ENCODE measurements around the gene RAB3IL1.

RAB3IL1 gene

GRCh38 chr11:61874853-61875252 is 42.5 kb downstream of the RAB3IL1 start:
- Histone ChIP-seq H3K4me3 (ENCODE audit: low read length) (no peak overlapping the region), H2AFZ (ENCODE audit: low read depth, low read length) (no peak overlapping the region), H3K9me3 (ENCODE audit: low read length) (no peaks in the 10 kb centered on the region), H3K36me3 (ENCODE audit: insufficient read depth, low read length) (no peaks in the 10 kb centered on the region), H3K27me3 (ENCODE audit: insufficient read depth, low read length) (no peaks in the 10 kb centered on the region), H3K4me1 (ENCODE audit: insufficient read depth, low read length) (peaks cover 12% of the 10 kb centered on the region)

GRCh38 chr11:61874377-61874809 is 43.0 kb downstream of the RAB3IL1 start:
- H2AFZ ChIP-seq (ENCODE audit: low read depth, low read length), result no peak overlapping the region
- no peaks in the 10 kb centered on the region for H3K27me3 ChIP-seq (ENCODE audit: insufficient read depth, low read length)
- no peaks in the 10 kb centered on the region for H3K9me3 ChIP-seq (ENCODE audit: low read length)
- H3K4me1 ChIP-seq (ENCODE audit: insufficient read depth, low read length), result peaks cover 16% of the 10 kb centered on the region
- H3K4me3 ChIP-seq (ENCODE audit: low read length), result no peak overlapping the region
- H3K36me3 ChIP-seq (ENCODE audit: insufficient read depth, low read length), result no peaks in the 10 kb centered on the region

GRCh38 chr11:61873588-61874376 is 43.6 kb downstream of the RAB3IL1 start:
- Histone ChIP-seq H3K27me3 (ENCODE audit: insufficient read depth, low read length) (no peaks in the 10 kb centered on the region), H3K4me3 (ENCODE audit: low read length) (no peak overlapping the region), H3K36me3 (ENCODE audit: insufficient read depth, low read length) (no peaks in the 10 kb centered on the region), H2AFZ (ENCODE audit: low read depth, low read length) (no peak overlapping the region), H3K9me3 (ENCODE audit: low read length) (no peaks in the 10 kb centered on the region), H3K4me1 (ENCODE audit: insufficient read depth, low read length) (peaks cover 19% of the 10 kb centered on the region)

- Histone ChIP-seq H3K36me3 (ENCODE audit: insufficient read depth, low read length) (no peaks in the 10 kb centered on the region), H2AFZ (ENCODE audit: low read depth, low read length) (no peak overlapping the region), H3K4me1 (ENCODE audit: insufficient read depth, low read length) (peaks cover 19% of the 10 kb centered on the region), H3K4me3 (ENCODE audit: low read length) (no peak overlapping the region), H3K9me3 (ENCODE audit: low read length) (no peaks in the 10 kb centered on the region), H3K27me3 (ENCODE audit: insufficient read depth, low read length) (no peaks in the 10 kb centered on the region)
Measured at GRCh38 chr11:61872935-61873565, 44.3 kb downstream of the RAB3IL1 start.

GRCh38 chr11:61871158-61871597 is 46.2 kb downstream of the RAB3IL1 start:
- no peaks in the 10 kb centered on the region for H3K27me3 ChIP-seq (ENCODE audit: insufficient read depth, low read length)
- H3K4me3 ChIP-seq (ENCODE audit: low read length), result no peak overlapping the region
- no peaks in the 10 kb centered on the region for H3K9me3 ChIP-seq (ENCODE audit: low read length)
- H2AFZ ChIP-seq (ENCODE audit: low read depth, low read length), result no peak overlapping the region
- H3K4me1 ChIP-seq (ENCODE audit: insufficient read depth, low read length), result peaks cover 19% of the 10 kb centered on the region
- peaks cover 12% of the 10 kb centered on the region for H3K36me3 ChIP-seq (ENCODE audit: insufficient read depth, low read length)

DNA sequence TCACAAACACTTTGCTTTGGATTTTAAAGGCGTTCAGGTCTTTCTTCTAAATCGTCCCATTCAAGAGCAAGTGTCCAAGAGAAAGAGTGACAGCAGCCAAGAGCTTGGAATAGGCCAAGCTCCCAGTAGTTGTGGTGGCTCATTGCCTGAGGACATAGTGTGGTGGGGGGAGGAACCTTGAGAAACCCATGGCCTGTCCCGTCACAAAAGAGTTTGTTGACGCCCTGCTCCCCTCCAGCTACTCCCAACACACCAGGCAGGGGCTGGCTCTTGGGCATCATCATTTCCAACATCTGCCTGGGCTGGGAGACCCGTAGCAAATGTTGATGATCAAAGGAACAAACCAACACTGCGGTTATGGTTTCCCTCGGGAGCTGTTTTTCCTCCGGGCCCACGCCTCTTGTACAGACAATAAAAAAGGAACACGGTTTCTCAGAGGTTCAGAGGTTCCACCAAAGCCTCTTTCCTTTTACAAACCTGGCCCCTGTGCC is 46.8 kb downstream of the RAB3IL1 start:
- no peak overlapping the region for H2AFZ ChIP-seq (ENCODE audit: low read depth, low read length)
- H3K27me3 ChIP-seq (ENCODE audit: insufficient read depth, low read length), result no peaks in the 10 kb centered on the region
- peaks cover 18% of the 10 kb centered on the region for H3K36me3 ChIP-seq (ENCODE audit: insufficient read depth, low read length)
- no peak overlapping the region for H3K4me3 ChIP-seq (ENCODE audit: low read length)
- H3K4me1 ChIP-seq (ENCODE audit: insufficient read depth, low read length), result peaks cover 19% of the 10 kb centered on the region
- H3K9me3 ChIP-seq (ENCODE audit: low read length), result no peaks in the 10 kb centered on the region

DNA sequence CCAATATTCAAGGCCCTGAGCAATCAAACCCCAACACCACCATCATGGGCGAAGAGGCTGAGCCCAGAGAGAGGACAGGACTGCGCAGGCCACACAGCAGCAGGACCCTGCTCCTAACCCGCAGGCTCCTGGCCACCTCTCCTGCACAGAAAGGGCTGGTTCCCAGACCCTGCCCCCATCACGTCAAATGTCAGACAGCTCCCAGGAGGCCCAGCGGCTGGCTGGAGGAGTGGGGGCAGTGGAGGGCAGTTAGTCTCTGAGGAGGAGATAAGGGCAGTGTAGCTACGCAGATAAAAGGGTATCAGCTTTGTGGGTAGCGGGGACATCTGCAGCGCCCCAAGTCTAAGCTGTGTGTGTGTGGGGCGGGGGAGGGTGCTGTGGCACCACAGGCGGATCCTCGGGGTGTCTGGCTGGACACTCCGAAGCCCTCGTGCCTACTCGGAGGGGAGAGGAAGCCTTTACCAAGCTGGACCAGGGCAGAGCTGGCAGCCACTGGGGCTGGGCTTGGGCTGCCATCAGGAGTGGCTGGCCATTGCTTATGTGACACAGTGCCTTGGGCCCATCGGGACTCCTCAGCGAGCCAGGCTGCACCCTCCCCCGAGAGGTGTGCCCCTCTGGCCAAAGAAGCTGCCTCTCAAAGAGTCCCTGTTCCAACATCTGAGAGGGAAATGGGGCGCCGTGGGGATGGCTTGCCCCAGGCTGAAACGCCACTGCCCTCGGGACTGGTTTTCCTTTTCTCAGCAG is 47.5 kb downstream of the RAB3IL1 start:
- Histone ChIP-seq H3K27me3 (ENCODE audit: insufficient read depth, low read length) (no peaks in the 10 kb centered on the region), H3K4me3 (ENCODE audit: low read length) (no peak overlapping the region), H3K4me1 (ENCODE audit: insufficient read depth, low read length) (peaks cover 19% of the 10 kb centered on the region), H3K36me3 (ENCODE audit: insufficient read depth, low read length) (peaks cover 25% of the 10 kb centered on the region), H3K9me3 (ENCODE audit: low read length) (no peaks in the 10 kb centered on the region), H2AFZ (ENCODE audit: low read depth, low read length) (no peak overlapping the region)

DNA sequence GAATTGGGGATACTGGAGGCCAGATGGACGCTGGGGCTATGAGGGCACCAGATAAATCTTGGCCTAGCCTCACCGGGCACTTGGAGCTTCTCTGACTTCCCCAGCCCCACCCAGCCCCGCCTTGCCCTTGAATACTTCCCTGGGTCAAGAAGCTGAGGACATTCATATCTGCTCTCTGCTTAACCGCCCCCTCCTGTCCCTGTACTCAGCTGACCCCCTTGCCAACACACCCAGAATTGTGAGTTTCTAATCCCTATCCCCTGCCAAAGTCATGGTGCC is 48.0 kb downstream of the RAB3IL1 start:
- Histone ChIP-seq H3K4me1 (ENCODE audit: insufficient read depth, low read length) (peaks cover 19% of the 10 kb centered on the region), H3K4me3 (ENCODE audit: low read length) (no peak overlapping the region), H2AFZ (ENCODE audit: low read depth, low read length) (no peak overlapping the region), H3K9me3 (ENCODE audit: low read length) (no peaks in the 10 kb centered on the region), H3K36me3 (ENCODE audit: insufficient read depth, low read length) (peaks cover 29% of the 10 kb centered on the region), H3K27me3 (ENCODE audit: insufficient read depth, low read length) (no peaks in the 10 kb centered on the region)

DNA sequence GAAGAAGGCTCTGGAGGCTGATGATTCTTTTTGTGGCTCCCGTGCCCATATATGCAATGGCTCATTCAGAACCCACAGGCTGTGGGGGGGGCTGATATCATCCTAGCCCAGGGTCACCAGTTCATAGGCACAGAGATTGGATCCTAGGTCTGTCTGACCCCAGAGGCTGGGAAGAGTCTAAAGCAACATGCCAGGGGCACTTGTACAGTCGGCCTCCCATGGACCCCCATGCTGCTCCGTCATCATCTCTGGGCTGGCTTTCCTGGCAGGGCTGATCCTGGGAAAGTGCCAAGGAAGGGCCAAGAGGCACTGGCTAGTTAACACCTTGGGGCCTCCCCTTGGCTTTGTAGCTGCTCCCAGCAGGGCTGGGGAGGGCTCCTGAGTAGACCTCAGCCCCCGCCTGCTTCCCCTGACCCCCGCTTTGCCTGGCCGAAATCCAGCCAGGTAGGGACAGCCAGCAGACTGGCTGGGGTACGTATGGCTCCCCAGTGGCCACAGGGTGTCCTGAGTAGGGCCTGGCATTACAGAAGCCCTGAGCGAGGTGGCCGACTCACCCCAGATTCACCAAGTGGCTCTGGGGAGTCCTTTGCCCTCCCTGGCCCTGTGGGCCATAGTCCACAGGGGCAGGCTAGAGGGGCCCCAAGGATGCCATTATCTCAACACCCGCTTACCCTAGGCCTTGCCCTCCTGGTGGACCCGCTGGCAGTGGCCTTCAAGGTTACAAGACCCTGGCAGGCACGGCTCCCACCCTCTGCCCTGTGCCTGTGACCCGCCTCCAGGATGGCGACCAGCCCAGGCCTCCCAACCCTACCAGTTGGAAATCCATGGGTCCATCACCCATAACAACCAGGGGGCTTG is 48.6 kb downstream of the RAB3IL1 start:
- H3K27me3 ChIP-seq (ENCODE audit: insufficient read depth, low read length), result no peaks in the 10 kb centered on the region
- H3K9me3 ChIP-seq (ENCODE audit: low read length), result no peaks in the 10 kb centered on the region
- peaks cover 19% of the 10 kb centered on the region for H3K4me1 ChIP-seq (ENCODE audit: insufficient read depth, low read length)
- H3K4me3 ChIP-seq (ENCODE audit: low read length), result no peak overlapping the region
- no peak overlapping the region for H2AFZ ChIP-seq (ENCODE audit: low read depth, low read length)
- H3K36me3 ChIP-seq (ENCODE audit: insufficient read depth, low read length), result peaks cover 33% of the 10 kb centered on the region

DNA sequence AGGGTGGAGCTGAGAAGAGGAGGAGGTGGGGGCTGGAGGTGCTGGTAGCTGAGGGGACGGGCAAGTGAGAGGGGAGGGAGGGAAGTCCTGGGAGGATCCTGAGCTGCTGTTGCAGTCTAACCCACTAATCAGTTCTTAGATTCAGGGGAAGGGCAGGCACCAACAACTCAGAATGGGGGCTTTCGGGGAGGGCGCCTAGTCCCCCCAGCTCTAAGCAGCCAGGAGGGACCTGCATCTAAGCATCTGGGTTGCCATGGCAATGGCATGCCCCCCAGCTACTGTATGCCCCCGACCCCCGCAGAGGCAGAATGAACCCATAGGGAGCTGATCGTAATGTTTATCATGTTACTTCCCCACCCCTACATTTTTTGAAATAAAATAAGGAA is 50.4 kb downstream of the RAB3IL1 start:
- no peaks in the 10 kb centered on the region for H3K27me3 ChIP-seq (ENCODE audit: insufficient read depth, low read length)
- no peak overlapping the region for H2AFZ ChIP-seq (ENCODE audit: low read depth, low read length)
- H3K4me1 ChIP-seq (ENCODE audit: insufficient read depth, low read length), result peaks cover 19% of the 10 kb centered on the region
- no peaks in the 10 kb centered on the region for H3K9me3 ChIP-seq (ENCODE audit: low read length)
- no peak overlapping the region for H3K4me3 ChIP-seq (ENCODE audit: low read length)
- H3K36me3 ChIP-seq (ENCODE audit: insufficient read depth, low read length), result peaks cover 49% of the 10 kb centered on the region

DNA sequence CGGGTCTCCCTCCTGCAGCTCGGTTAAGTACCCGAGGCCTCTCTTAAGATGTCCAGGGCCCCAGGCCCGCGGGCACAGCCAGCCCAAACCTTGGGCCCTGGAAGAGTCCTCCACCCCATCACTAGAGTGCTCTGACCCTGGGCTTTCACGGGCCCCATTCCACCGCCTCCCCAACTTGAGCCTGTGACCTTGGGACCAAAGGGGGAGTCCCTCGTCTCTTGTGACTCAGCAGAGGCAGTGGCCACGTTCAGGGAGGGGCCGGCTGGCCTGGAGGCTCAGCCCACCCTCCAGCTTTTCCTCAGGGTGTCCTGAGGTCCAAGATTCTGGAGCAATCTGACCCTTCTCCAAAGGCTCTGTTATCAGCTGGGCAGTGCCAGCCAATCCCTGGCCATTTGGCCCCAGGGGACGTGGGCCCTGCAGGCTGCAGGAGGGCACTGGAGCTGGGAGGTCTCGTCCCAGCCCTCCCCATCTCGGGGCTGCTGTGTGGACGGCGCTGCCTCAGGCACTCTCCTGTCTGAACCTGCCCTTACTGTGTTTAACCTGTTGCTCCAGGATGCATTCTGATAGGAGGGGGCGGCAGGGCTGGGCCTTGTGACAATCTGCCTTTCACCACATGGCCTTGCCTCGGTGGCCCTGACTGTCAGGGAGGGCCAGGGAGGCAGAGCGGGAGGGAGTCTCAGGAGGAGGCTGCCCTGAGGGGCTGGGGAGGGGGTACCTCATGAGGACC is 51.0 kb downstream of the RAB3IL1 start:
- H3K9me3 ChIP-seq (ENCODE audit: low read length), result no peaks in the 10 kb centered on the region

More for the DNA sequence above, 51.0 kb downstream of the RAB3IL1 start:
- H2AFZ ChIP-seq (ENCODE audit: low read depth, low read length), result no peak overlapping the region
- peaks cover 19% of the 10 kb centered on the region for H3K4me1 ChIP-seq (ENCODE audit: insufficient read depth, low read length)
- no peaks in the 10 kb centered on the region for H3K27me3 ChIP-seq (ENCODE audit: insufficient read depth, low read length)
- peaks cover 55% of the 10 kb centered on the region for H3K36me3 ChIP-seq (ENCODE audit: insufficient read depth, low read length)
- no peak overlapping the region for H3K4me3 ChIP-seq (ENCODE audit: low read length)

Data from neuron (in vitro differentiated cells).